Measurements from ENCODE around the gene BACH2. TPM values are rescaled to one million over a fixed set of nuclear protein-coding genes. Genes with fewer than 3 reads are reported as not detected.

Gene BACH2
- total and polyA plus RNA-seq, 2 experiments from 2014 or later: 1.6 to 5.7 TPM

DNA sequence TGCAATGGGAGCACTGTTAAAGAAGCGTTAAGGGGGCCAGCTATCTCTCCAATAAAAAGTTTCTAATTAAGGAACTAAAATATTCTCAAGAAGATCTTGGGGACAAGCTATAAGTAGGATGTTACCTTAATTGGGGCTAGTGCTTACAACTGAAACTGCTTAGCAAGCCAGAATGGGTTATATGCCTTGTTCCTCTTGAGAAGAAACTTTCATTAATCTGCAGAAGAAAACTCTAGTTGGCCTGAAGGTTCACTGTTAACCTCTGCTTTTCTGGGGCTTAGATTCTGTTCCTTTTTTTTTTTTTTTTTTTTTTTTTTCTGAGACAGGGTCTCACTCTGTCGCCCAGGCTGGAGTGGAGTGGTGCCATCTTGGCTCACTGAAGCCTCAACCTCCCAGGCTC is 82.2 kb downstream of the BACH2 start:
- ATAC-seq (no peak), DNase-seq (ENCODE audit: low spot score) (no peak)
- Mint-ChIP-seq H3K27ac (no peak overlapping the region), H3K4me1 (no peaks in the 10 kb centered on the region; the same call in 2 of the 3 replicates), H3K4me3 (no peak overlapping the region), H3K27me3 (ENCODE audit: insufficient read depth, low read depth, poor library complexity) (peaks cover 2% of the 10 kb centered on the region), H3K9me3 (no peaks in the 10 kb centered on the region), H3K36me3 (ENCODE audit: low read depth) (no peaks in the 10 kb centered on the region)
- H3K4me3 ChIP-seq: no peak overlapping the region
- no peak overlapping the region for H3K27ac ChIP-seq (ENCODE audit: low read depth)
- TF ChIP-seq JUNB (IDR thresholded peaks at IDR 0.05; ENCODE audit: unreplicated experiment) (no peak), EZH2 (IDR thresholded peaks at IDR 0.05; ENCODE audit: low read depth, unreplicated experiment) (no peak), EZH2phosphoT487 (IDR thresholded peaks at IDR 0.05; ENCODE audit: unreplicated experiment) (no peak), NANOG (IDR thresholded peaks at IDR 0.05; ENCODE audit: borderline replicate concordance) (no peak), STAT1 (IDR thresholded peaks at IDR 0.05; ENCODE audit: unreplicated experiment) (no peak), ZNF331 (CRISPR knock-in tag; IDR thresholded peaks at IDR 0.05; ENCODE audit: low read depth) (no peak), POLR2AphosphoS5 (IDR thresholded peaks at IDR 0.05; ENCODE audit: low read depth) (no peak), CREB1 (CRISPR knock-in tag; IDR thresholded peaks at IDR 0.05; ENCODE audit: low read depth) (no peak), ZNF114 (CRISPR knock-in tag; IDR thresholded peaks at IDR 0.05) (no peak)
- TF ChIP-seq, protein P1, sequence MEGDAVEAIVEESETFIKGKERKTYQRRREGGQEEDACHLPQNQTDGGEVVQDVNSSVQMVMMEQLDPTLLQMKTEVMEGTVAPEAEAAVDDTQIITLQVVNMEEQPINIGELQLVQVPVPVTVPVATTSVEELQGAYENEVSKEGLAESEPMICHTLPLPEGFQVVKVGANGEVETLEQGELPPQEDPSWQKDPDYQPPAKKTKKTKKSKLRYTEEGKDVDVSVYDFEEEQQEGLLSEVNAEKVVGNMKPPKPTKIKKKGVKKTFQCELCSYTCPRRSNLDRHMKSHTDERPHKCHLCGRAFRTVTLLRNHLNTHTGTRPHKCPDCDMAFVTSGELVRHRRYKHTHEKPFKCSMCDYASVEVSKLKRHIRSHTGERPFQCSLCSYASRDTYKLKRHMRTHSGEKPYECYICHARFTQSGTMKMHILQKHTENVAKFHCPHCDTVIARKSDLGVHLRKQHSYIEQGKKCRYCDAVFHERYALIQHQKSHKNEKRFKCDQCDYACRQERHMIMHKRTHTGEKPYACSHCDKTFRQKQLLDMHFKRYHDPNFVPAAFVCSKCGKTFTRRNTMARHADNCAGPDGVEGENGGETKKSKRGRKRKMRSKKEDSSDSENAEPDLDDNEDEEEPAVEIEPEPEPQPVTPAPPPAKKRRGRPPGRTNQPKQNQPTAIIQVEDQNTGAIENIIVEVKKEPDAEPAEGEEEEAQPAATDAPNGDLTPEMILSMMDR (conservative IDR thresholded peaks at IDR 0.05; ENCODE audit: low read depth in 2 of 2): no peak
- TF ChIP-seq, protein P2, sequence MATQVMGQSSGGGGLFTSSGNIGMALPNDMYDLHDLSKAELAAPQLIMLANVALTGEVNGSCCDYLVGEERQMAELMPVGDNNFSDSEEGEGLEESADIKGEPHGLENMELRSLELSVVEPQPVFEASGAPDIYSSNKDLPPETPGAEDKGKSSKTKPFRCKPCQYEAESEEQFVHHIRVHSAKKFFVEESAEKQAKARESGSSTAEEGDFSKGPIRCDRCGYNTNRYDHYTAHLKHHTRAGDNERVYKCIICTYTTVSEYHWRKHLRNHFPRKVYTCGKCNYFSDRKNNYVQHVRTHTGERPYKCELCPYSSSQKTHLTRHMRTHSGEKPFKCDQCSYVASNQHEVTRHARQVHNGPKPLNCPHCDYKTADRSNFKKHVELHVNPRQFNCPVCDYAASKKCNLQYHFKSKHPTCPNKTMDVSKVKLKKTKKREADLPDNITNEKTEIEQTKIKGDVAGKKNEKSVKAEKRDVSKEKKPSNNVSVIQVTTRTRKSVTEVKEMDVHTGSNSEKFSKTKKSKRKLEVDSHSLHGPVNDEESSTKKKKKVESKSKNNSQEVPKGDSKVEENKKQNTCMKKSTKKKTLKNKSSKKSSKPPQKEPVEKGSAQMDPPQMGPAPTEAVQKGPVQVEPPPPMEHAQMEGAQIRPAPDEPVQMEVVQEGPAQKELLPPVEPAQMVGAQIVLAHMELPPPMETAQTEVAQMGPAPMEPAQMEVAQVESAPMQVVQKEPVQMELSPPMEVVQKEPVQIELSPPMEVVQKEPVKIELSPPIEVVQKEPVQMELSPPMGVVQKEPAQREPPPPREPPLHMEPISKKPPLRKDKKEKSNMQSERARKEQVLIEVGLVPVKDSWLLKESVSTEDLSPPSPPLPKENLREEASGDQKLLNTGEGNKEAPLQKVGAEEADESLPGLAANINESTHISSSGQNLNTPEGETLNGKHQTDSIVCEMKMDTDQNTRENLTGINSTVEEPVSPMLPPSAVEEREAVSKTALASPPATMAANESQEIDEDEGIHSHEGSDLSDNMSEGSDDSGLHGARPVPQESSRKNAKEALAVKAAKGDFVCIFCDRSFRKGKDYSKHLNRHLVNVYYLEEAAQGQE (IDR thresholded peaks at IDR 0.05; ENCODE audit: unreplicated experiment): no peak
- TF ChIP-seq, protein P3, sequence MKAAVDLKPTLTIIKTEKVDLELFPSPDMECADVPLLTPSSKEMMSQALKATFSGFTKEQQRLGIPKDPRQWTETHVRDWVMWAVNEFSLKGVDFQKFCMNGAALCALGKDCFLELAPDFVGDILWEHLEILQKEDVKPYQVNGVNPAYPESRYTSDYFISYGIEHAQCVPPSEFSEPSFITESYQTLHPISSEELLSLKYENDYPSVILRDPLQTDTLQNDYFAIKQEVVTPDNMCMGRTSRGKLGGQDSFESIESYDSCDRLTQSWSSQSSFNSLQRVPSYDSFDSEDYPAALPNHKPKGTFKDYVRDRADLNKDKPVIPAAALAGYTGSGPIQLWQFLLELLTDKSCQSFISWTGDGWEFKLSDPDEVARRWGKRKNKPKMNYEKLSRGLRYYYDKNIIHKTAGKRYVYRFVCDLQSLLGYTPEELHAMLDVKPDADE (IDR thresholded peaks at IDR 0.05): no peak
- TF ChIP-seq, protein P4, sequence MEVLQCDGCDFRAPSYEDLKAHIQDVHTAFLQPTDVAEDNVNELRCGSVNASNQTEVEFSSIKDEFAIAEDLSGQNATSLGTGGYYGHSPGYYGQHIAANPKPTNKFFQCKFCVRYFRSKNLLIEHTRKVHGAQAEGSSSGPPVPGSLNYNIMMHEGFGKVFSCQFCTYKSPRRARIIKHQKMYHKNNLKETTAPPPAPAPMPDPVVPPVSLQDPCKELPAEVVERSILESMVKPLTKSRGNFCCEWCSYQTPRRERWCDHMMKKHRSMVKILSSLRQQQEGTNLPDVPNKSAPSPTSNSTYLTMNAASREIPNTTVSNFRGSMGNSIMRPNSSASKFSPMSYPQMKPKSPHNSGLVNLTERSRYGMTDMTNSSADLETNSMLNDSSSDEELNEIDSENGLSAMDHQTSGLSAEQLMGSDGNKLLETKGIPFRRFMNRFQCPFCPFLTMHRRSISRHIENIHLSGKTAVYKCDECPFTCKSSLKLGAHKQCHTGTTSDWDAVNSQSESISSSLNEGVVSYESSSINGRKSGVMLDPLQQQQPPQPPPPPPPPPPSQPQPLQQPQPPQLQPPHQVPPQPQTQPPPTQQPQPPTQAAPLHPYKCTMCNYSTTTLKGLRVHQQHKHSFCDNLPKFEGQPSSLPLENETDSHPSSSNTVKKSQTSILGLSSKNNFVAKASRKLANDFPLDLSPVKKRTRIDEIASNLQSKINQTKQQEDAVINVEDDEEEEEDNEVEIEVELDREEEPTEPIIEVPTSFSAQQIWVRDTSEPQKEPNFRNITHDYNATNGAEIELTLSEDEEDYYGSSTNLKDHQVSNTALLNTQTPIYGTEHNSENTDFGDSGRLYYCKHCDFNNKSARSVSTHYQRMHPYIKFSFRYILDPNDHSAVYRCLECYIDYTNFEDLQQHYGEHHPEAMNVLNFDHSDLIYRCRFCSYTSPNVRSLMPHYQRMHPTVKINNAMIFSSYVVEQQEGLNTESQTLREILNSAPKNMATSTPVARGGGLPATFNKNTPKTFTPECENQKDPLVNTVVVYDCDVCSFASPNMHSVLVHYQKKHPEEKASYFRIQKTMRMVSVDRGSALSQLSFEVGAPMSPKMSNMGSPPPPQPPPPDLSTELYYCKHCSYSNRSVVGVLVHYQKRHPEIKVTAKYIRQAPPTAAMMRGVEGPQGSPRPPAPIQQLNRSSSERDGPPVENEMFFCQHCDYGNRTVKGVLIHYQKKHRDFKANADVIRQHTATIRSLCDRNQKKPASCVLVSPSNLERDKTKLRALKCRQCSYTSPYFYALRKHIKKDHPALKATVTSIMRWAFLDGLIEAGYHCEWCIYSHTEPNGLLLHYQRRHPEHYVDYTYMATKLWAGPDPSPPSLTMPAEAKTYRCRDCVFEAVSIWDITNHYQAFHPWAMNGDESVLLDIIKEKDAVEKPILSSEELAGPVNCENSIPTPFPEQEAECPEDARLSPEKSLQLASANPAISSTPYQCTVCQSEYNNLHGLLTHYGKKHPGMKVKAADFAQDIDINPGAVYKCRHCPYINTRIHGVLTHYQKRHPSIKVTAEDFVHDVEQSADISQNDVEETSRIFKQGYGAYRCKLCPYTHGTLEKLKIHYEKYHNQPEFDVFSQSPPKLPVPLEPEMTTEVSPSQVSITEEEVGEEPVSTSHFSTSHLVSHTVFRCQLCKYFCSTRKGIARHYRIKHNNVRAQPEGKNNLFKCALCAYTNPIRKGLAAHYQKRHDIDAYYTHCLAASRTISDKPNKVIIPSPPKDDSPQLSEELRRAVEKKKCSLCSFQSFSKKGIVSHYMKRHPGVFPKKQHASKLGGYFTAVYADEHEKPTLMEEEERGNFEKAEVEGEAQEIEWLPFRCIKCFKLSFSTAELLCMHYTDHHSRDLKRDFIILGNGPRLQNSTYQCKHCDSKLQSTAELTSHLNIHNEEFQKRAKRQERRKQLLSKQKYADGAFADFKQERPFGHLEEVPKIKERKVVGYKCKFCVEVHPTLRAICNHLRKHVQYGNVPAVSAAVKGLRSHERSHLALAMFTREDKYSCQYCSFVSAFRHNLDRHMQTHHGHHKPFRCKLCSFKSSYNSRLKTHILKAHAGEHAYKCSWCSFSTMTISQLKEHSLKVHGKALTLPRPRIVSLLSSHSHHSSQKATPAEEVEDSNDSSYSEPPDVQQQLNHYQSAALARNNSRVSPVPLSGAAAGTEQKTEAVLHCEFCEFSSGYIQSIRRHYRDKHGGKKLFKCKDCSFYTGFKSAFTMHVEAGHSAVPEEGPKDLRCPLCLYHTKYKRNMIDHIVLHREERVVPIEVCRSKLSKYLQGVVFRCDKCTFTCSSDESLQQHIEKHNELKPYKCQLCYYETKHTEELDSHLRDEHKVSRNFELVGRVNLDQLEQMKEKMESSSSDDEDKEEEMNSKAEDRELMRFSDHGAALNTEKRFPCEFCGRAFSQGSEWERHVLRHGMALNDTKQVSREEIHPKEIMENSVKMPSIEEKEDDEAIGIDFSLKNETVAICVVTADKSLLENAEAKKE (CRISPR knock-in tag; IDR thresholded peaks at IDR 0.05): no peak
- no peaks in the 10 kb centered on the region for H3K79me2 ChIP-seq (replicated peaks; ENCODE audit: insufficient read depth)
- H2AFZ ChIP-seq: no peak overlapping the region
- no peaks in the 10 kb centered on the region for H3F3A ChIP-seq (replicated peaks; ENCODE audit: low read depth)
- H3K4me1 ChIP-seq (ENCODE audit: insufficient read depth): peaks cover 33% of the 10 kb centered on the region
- peaks cover 3% of the 10 kb centered on the region; the same call in 1 of the 2 replicates for H3K9me2 ChIP-seq (ENCODE audit: insufficient read depth)
- H3K27me3 ChIP-seq (ENCODE audit: insufficient read depth): no peaks in the 10 kb centered on the region
- no peaks in the 10 kb centered on the region for H3K36me3 ChIP-seq (ENCODE audit: insufficient read depth)
- H3K4me2 ChIP-seq: no peak overlapping the region
- H4K20me1 ChIP-seq (replicated peaks; ENCODE audit: insufficient read depth): no peaks in the 10 kb centered on the region

All from GM23338 (cell line).